DOHH2 (cell line): ENCODE measurements around the gene NOL3.

Source experiments
- CTCF ChIP-seq: fragments of 200-600 bp; sonication (generic); IDR thresholded peaks from one replicate; pipeline ENCODE4 v1.5.1; 2014; ENCODE audit warnings: antibody characterized with exemption, mild to moderate bottlenecking, low read depth, low read length; ENCODE audit not compliant: poor library complexity, severe bottlenecking
- EZH2phosphoT487 ChIP-seq: fragments of 200-600 bp; sonication (generic); IDR thresholded peaks from 2 replicates; pipeline ENCODE4 v1.6.1; 2017; ENCODE audit warnings: borderline replicate concordance, mild to moderate bottlenecking, antibody characterized with exemption, low read length, moderate library complexity, mixed read lengths

- no peak for TF ChIP-seq CTCF
- no peak for TF ChIP-seq EZH2phosphoT487
These were observed 41.9 kb upstream of the NOL3 start for GRCh38 chr16:67128417-67128816.
